Upper lobe of left lung (tissue), 4 donors: ENCODE results near the gene GRID1.

Source experiments
- EP300 ChIP-seq, 4 donors: sonication (generic); formaldehyde crosslinking; IDR thresholded peaks; one replicate each; pipeline ENCODE4 v1.5.1; 2017; ENCODE audit warnings: antibody characterized with exemption in 4 of 4, control low read depth in 2 of 4
- POLR2A ChIP-seq, 4 donors: fragments of 450-650 bp; IDR thresholded peaks; one replicate each; pipeline ENCODE4 v1.5.1; 2016 to 2017; ENCODE audit warnings: antibody characterized with exemption in 4 of 4, mild to moderate bottlenecking in 2 of 4
- POLR2AphosphoS5 ChIP-seq, 2 donors: sonication (generic); formaldehyde crosslinking; IDR thresholded peaks; one replicate each; pipeline ENCODE4 v1.5.1; 2017; ENCODE audit warnings: antibody characterized with exemption in 2 of 2
- TF ChIP-seq, protein P1 (sequence below), 6 experiments: fragments of 450-650 bp in 4 of 6; fragments of 200-600 bp in 2 of 6; sonication (generic) in 2 of 6; IDR thresholded peaks; one replicate each; pipeline ENCODE4 v1.5.1; 2016 to 2019; ENCODE audit warnings: antibody characterized with exemption in 6 of 6

DNA sequence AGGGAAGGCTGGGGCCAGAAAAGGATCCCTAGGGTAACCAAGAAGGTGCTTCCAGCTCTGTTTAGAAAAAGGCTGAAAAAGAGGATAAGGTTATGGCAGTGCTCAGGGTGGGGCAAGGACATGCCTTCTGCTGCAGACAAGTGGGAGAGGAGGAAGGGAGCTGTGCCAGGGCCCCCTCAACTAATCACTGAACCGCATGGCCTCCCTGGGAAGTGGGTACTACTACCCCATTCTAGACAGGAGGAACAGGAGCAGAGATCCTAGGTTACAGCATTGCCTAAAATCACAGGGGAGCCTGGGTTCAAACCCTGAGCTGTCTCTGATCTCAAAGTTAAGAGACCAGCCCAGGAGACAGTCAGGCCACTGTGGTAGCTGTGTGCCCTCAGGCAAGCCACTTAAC is 149.7 kb downstream of the GRID1 start:
- TF ChIP-seq EP300 (IDR thresholded peaks at IDR 0.05) (no peak), POLR2AphosphoS5 (IDR thresholded peaks at IDR 0.05) (no peak), POLR2A (IDR thresholded peaks at IDR 0.05) (no peak)
- TF ChIP-seq, protein P1, sequence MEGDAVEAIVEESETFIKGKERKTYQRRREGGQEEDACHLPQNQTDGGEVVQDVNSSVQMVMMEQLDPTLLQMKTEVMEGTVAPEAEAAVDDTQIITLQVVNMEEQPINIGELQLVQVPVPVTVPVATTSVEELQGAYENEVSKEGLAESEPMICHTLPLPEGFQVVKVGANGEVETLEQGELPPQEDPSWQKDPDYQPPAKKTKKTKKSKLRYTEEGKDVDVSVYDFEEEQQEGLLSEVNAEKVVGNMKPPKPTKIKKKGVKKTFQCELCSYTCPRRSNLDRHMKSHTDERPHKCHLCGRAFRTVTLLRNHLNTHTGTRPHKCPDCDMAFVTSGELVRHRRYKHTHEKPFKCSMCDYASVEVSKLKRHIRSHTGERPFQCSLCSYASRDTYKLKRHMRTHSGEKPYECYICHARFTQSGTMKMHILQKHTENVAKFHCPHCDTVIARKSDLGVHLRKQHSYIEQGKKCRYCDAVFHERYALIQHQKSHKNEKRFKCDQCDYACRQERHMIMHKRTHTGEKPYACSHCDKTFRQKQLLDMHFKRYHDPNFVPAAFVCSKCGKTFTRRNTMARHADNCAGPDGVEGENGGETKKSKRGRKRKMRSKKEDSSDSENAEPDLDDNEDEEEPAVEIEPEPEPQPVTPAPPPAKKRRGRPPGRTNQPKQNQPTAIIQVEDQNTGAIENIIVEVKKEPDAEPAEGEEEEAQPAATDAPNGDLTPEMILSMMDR (IDR thresholded peaks at IDR 0.05): no peak
